BJ (cell line): ENCODE results near the gene LIPA. TPM values are rescaled to one million over a fixed set of nuclear protein-coding genes. Genes with fewer than 3 reads are reported as not detected.
"Not testable (repeated sequence)": the region's sequence is repeated elsewhere in the genome, so short reads cannot be mapped to it uniquely, and the experiment has no call there.

ENCODE experiments used
- CTCF ChIA-PET: fragments of 350-600 bp; formaldehyde crosslinking; extraction: SDS; loops from one replicate; lab custom pipeline; 2021; ENCODE audit warnings: antibody characterized with exemption, inconsistent platforms; lab: Yijun Ruan, JAX
- POLR2A ChIA-PET: fragments of 300-600 bp; sonication (Branson Sonifier 250); formaldehyde crosslinking; extraction: SDS; loops from one replicate; lab custom pipeline; 2021; ENCODE audit warnings: antibody characterized with exemption; lab: Charles Lee
- DNase-seq: peaks from one replicate; pipeline ENCODE4 v3.0.0-alpha.2; 2011; ENCODE audit warnings: low read depth
- H3K27me3 ChIP-seq: 2 replicates; pipeline ENCODE4 v1.6.0; 2011; ENCODE audit warnings: low read length; ENCODE audit not compliant: control insufficient read depth, insufficient read depth
- H3K36me3 ChIP-seq: 2 replicates; pipeline ENCODE4 v1.5.1; 2011; ENCODE audit warnings: low read length; ENCODE audit not compliant: control insufficient read depth, insufficient read depth
- H3K4me3 ChIP-seq: 2 replicates; pipeline ENCODE4 v1.5.1; 2011; ENCODE audit warnings: low read depth, mild to moderate bottlenecking, control low read depth, low read length
- polyA plus RNA-seq: library from polyadenylated mRNA; depleted of rRNA; stranded (reverse); fragments of >200 nt; gene quantifications from 2 replicates; pipeline ENCODE4 v1.2.3, GENCODE V29; 2011
- TF ChIP-seq, protein P1 (sequence below): IDR thresholded peaks from 2 replicates; pipeline ENCODE4 v1.5.1; 2011; ENCODE audit warnings: low read depth, mild to moderate bottlenecking, control low read depth, inconsistent platforms, low read length, moderate library complexity; ENCODE audit not compliant: insufficient read depth

The LIPA gene
- polyA plus RNA-seq, 1 experiment: 80.3 TPM

DNA sequence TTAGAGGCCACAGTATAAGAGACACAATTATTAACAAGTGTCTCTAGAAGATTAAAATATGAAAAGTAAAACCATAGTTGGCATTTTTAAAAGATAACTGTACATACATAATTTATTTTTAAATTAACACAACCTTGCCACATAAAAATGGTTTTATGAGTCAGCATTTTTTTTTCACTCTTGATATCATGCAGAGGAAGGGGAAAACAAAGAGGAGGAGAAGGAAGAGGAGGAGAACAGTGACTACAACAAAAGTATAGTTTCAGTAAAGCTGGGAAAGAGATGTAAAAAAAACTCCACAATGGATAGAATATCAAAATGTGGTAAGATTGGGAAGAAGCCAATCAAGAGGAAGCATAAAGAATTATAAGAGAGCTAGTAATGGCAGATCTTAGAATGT, 78.5 kb downstream of the LIPA start:
- CTCF ChIA-PET: no interaction called here

DNA sequence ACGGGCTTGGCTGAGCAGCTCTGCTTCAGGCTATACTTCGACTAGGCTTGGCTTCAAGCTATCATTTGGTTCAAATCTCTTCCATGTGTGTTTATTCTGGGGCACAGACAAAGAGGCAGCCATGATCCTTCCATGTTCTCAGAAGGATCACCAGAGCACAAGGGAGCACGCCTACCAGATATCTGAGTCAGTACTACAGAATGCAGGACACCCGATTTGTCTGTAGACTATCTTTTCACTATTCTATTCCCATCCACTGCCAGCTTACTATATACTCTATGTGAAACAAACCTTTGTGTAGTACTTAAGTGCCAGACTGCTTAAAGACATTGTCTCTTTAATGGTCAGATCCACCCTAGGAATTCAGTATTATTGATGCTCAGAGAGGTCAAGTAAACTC, 79.6 kb downstream of the LIPA start:
- Histone ChIP-seq H3K36me3 (no peaks in the 10 kb centered on the region), H3K4me3 (no peak overlapping the region), H3K27me3 (0 out of 2 replicates have a peak, but pooled peaks cover 1% of the 10 kb centered on the region)
- TF ChIP-seq, protein P1, sequence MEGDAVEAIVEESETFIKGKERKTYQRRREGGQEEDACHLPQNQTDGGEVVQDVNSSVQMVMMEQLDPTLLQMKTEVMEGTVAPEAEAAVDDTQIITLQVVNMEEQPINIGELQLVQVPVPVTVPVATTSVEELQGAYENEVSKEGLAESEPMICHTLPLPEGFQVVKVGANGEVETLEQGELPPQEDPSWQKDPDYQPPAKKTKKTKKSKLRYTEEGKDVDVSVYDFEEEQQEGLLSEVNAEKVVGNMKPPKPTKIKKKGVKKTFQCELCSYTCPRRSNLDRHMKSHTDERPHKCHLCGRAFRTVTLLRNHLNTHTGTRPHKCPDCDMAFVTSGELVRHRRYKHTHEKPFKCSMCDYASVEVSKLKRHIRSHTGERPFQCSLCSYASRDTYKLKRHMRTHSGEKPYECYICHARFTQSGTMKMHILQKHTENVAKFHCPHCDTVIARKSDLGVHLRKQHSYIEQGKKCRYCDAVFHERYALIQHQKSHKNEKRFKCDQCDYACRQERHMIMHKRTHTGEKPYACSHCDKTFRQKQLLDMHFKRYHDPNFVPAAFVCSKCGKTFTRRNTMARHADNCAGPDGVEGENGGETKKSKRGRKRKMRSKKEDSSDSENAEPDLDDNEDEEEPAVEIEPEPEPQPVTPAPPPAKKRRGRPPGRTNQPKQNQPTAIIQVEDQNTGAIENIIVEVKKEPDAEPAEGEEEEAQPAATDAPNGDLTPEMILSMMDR: no peak
- DNase-seq: no peak
- ChIA-PET POLR2A (interaction anchor here (0.6 kb wide), 1 partner anchor 241 kb away, joined by 12 read pairs; no protein-coding TSS in a partner anchor), CTCF (interaction anchor here (0.7 kb wide), 1 partner anchor 180 kb away, joined by 3 read pairs; no protein-coding TSS in a partner anchor)

More for the DNA sequence above, 78.5 kb downstream of the LIPA start:
- DNase-seq: no peak
- H3K27me3 ChIP-seq: 0 out of 2 replicates have a peak, but pooled peaks cover 1% of the 10 kb centered on the region
- TF ChIP-seq, protein P1: no peak
- H3K36me3 ChIP-seq: no peaks in the 10 kb centered on the region
- POLR2A ChIA-PET: no interaction called here
- H3K4me3 ChIP-seq: no peak overlapping the region

DNA sequence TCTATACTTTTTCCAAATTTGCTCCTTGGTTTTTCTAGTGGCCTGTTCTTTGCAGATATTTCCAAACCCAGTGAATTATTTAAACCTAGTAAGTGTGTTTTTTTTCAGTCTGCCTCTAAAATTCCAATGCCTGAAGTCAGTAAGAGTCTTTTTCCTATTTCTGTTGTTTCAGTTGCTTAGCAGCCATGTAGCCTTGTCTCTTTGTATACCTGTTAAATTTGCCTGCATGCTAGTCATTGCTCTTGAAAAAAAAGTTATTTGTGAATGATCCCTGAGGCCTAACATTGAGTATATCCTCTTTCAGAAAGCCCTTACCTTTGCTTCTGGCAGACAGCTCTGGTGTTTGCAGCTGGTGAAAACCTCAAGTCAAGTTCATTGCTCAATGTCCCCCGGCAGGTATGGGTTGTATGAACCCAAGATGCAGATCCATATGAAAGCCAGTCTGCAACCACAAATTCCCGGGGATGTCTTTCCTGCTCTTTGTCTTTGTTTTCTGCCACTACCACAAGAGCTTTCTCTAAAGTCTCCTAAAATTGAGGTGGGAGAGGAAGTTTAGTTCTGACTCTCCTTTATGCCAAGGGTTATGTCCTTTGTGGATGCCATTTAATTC, 80.2 kb downstream of the LIPA start:
- POLR2A ChIA-PET: no interaction called here
- Histone ChIP-seq H3K27me3 (0 out of 2 replicates have a peak, but pooled peaks cover 1% of the 10 kb centered on the region), H3K36me3 (no peaks in the 10 kb centered on the region), H3K4me3 (no peak overlapping the region)
- DNase-seq: no peak
- CTCF ChIA-PET: interaction anchor here (0.6 kb wide), 1 partner anchor 42 kb away, joined by 3 read pairs; no protein-coding TSS in a partner anchor
- TF ChIP-seq, protein P1: no peak

DNA sequence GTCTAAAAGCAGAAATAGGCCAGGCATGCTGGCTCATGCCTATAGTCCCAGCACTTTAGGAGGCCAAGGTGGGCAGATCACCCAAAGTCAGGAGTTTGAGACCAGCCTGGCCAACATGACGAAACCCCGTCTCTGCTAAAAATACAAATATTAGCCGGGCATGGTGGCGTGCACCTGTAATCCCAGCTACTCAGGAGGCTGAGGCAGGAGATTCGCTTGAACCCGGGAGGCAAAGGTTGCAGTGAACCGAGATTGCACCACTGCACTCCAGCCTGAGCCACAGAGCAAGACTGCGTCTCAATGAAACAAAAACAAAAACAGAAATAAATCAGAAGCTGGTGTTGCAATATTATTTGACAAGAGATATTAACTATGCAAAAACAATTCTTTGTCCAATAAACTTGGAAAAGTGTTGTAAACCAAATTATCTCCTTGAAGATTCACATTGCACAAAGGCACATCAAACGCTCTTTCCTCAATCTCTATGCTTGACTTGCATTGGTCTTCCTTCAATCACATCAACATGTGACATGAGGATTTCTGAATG, 83.1 kb downstream of the LIPA start:
- CTCF ChIA-PET: interaction anchor here (1.2 kb wide), 1 partner anchor 12 kb away, joined by 3 read pairs; no protein-coding TSS in a partner anchor
- DNase-seq, H3K36me3 ChIP-seq, H3K4me3 ChIP-seq, POLR2A ChIA-PET, H3K27me3 ChIP-seq: not testable (repeated sequence)

DNA sequence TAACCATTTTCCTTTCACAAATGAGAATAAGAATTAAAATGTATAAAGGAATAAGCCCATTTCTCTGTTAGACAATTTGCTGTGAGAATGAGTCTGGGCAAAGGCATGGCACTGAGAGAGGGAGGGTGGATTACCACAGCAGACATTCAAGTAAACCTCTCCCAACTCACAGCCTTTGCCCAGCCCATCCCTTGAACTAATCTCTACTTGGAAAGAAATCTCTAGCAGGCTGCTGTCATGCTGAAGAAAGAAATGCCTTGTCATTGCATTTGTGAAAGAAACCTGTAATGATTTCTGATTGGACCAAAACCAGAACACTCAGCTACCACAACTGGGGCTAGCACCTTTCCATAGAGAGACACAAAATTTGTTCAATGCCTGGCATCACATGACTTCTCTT, 83.7 kb downstream of the LIPA start:
- TF ChIP-seq, protein P1: no peak
- Histone ChIP-seq H3K27me3 (0 out of 2 replicates have a peak, but pooled peaks cover 3% of the 10 kb centered on the region), H3K36me3 (no peaks in the 10 kb centered on the region), H3K4me3 (no peak overlapping the region)
- DNase-seq: no peak
- ChIA-PET POLR2A (no interaction called here), CTCF (interaction anchor here (1.2 kb wide), 1 partner anchor 12 kb away, joined by 3 read pairs; no protein-coding TSS in a partner anchor)
